ENCODE data around the gene NOP53.

DNA sequence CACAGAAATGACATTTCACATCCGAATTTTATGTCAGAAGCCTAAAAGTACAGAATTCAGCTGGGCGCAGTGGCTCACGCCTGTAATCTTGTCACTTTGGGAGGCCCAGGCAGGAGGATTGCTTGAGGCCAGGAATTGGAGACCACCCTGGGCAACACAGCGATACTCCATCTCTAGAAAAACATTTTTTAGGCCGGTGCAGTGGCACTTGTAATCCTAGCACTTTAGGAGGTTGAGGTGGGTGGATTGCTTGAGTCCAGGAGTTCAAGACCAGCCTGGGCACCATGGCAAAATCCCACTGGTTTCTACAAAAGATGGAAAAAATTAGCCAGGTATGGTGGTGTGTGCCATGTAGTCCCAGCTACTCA lies 15.3 kb downstream of the NOP53 start:
- TF ChIP-seq CTCF (IDR thresholded peaks at IDR 0.05 in 8 of 11, conservative IDR thresholded peaks at IDR 0.05 in 3 of 11) (no peak), POLR2A (IDR thresholded peaks at IDR 0.05) (no peak), POLR2AphosphoS5 (IDR thresholded peaks at IDR 0.05) (no peak)

Data from spleen (tissue), 7 donors.